ENCODE data around the gene NRAS.

NRAS gene

GRCh38 chr1:114701931-114702330 is 14.6 kb downstream of the NRAS start:
- Histone ChIP-seq H2AFZ (ENCODE audit: low read depth, low read length) (no peak overlapping the region), H3K27me3 (ENCODE audit: insufficient read depth, low read length, poor library complexity) (peaks cover 7% of the 10 kb centered on the region), H3K36me3 (ENCODE audit: insufficient read depth, low read length) (peaks cover 11% of the 10 kb centered on the region; the same call in 1 of the 2 replicates), H3K9ac (ENCODE audit: low read depth, low read length) (no peak overlapping the region), H3K4me2 (ENCODE audit: insufficient read depth, low read length) (no peak overlapping the region), H3K9me3 (ENCODE audit: insufficient read depth, low read length, severe bottlenecking) (no peaks in the 10 kb centered on the region), H3K4me3 (ENCODE audit: low read depth in 1 of 2, low read length in 2 of 2) (no peak overlapping the region), H4K20me1 (ENCODE audit: insufficient read depth, low read length) (no peaks in the 10 kb centered on the region), H3K79me2 (ENCODE audit: insufficient read depth, low read length) (no peaks in the 10 kb centered on the region), H3K27ac (ENCODE audit: low read length) (no peak overlapping the region), H3K4me1 (ENCODE audit: insufficient read depth, low read length) (no peaks in the 10 kb centered on the region)
- TF ChIP-seq CTCF (IDR thresholded peaks at IDR 0.05; ENCODE audit: borderline replicate concordance, extremely low read depth, low read length, poor library complexity, severe bottlenecking) (no peak), EZH2 (IDR thresholded peaks at IDR 0.05; ENCODE audit: borderline replicate concordance, low read depth, low read length, severe bottlenecking) (no peak)
- DNase-seq, result no peak
- ATAC-seq (ENCODE audit: insufficient read depth, low read depth), result no peak

GRCh38 chr1:114700036-114700600 is 16.5 kb downstream of the NRAS start:
- H3K9me3 ChIP-seq (ENCODE audit: insufficient read depth, low read length, severe bottlenecking), result no peaks in the 10 kb centered on the region
- no peak overlapping the region for H3K9ac ChIP-seq (ENCODE audit: low read depth, low read length)
- no peak overlapping the region for H3K27ac ChIP-seq (ENCODE audit: low read length)
- peaks cover 11% of the 10 kb centered on the region for H3K27me3 ChIP-seq (ENCODE audit: insufficient read depth, low read length, poor library complexity)
- no peak overlapping the region for H3K4me3 ChIP-seq (ENCODE audit: low read depth in 1 of 2, low read length in 2 of 2)
- H3K79me2 ChIP-seq (ENCODE audit: insufficient read depth, low read length), result no peaks in the 10 kb centered on the region
- H4K20me1 ChIP-seq (ENCODE audit: insufficient read depth, low read length), result no peaks in the 10 kb centered on the region
- H3K4me1 ChIP-seq (ENCODE audit: insufficient read depth, low read length), result no peaks in the 10 kb centered on the region
- TF ChIP-seq EZH2 (IDR thresholded peaks at IDR 0.05; ENCODE audit: borderline replicate concordance, low read depth, low read length, severe bottlenecking) (no peak), CTCF (IDR thresholded peaks at IDR 0.05; ENCODE audit: borderline replicate concordance, extremely low read depth, low read length, poor library complexity, severe bottlenecking) (no peak)
- DNase-seq (no peak), ATAC-seq (ENCODE audit: insufficient read depth, low read depth) (no peak)
- H3K4me2 ChIP-seq (ENCODE audit: insufficient read depth, low read length), result no peak overlapping the region
- no peaks in the 10 kb centered on the region for H3K36me3 ChIP-seq (ENCODE audit: insufficient read depth, low read length)
- no peak overlapping the region for H2AFZ ChIP-seq (ENCODE audit: low read depth, low read length)

- Histone ChIP-seq H3K27me3 (ENCODE audit: insufficient read depth, low read length, poor library complexity) (peaks cover 11% of the 10 kb centered on the region), H3K4me1 (ENCODE audit: insufficient read depth, low read length) (no peaks in the 10 kb centered on the region), H3K27ac (ENCODE audit: low read length) (no peak overlapping the region), H3K9me3 (ENCODE audit: insufficient read depth, low read length, severe bottlenecking) (no peaks in the 10 kb centered on the region), H3K4me3 (ENCODE audit: low read depth in 1 of 2, low read length in 2 of 2) (no peak overlapping the region), H4K20me1 (ENCODE audit: insufficient read depth, low read length) (no peaks in the 10 kb centered on the region), H3K4me2 (ENCODE audit: insufficient read depth, low read length) (no peak overlapping the region), H2AFZ (ENCODE audit: low read depth, low read length) (no peak overlapping the region), H3K9ac (ENCODE audit: low read depth, low read length) (no peak overlapping the region), H3K36me3 (ENCODE audit: insufficient read depth, low read length) (no peaks in the 10 kb centered on the region), H3K79me2 (ENCODE audit: insufficient read depth, low read length) (no peaks in the 10 kb centered on the region)
- no peak for TF ChIP-seq EZH2 (IDR thresholded peaks at IDR 0.05; ENCODE audit: borderline replicate concordance, low read depth, low read length, severe bottlenecking)
- no peak for TF ChIP-seq CTCF (IDR thresholded peaks at IDR 0.05; ENCODE audit: borderline replicate concordance, extremely low read depth, low read length, poor library complexity, severe bottlenecking)
- ATAC-seq (ENCODE audit: insufficient read depth, low read depth), result no peak
- no peak for DNase-seq
Observed at GRCh38 chr1:114696810-114697209, 19.8 kb downstream of the NRAS start.

Data from DND-41 (cell line).